GM12891 (cell line): ENCODE results near the gene RPUSD1.

ENCODE experiments used
- PAX5 ChIP-seq: IDR thresholded peaks from 2 replicates; pipeline ENCODE4 v1.6.1; 2011; ENCODE audit warnings: low read length, moderate library complexity, mild to moderate bottlenecking; ENCODE audit not compliant: insufficient read depth, severe bottlenecking
- POLR2A ChIP-seq: IDR thresholded peaks from 2 replicates; pipeline ENCODE4 v1.6.1; 2011; ENCODE audit warnings: low read depth, low read length, control low read depth
- POLR2AphosphoS5 ChIP-seq: IDR thresholded peaks from 2 replicates; pipeline ENCODE4 v1.6.1; 2011; ENCODE audit warnings: low read depth, low read length, control low read depth
- POU2F2 ChIP-seq: IDR thresholded peaks from 2 replicates; pipeline ENCODE4 v1.6.1; 2011; ENCODE audit warnings: low read depth, mild to moderate bottlenecking, control low read depth, low read length, moderate library complexity
- SPI1 ChIP-seq: IDR thresholded peaks from 2 replicates; pipeline ENCODE4 v1.6.1; 2011; ENCODE audit warnings: low read depth, low read length, control low read depth
- TAF1 ChIP-seq: IDR thresholded peaks from 2 replicates; pipeline ENCODE4 v1.6.1; 2011; ENCODE audit warnings: low read depth, low read length, control low read depth

GRCh38 chr16:759110-759910 lies 28.9 kb downstream of the RPUSD1 start:
- TF ChIP-seq POLR2A (no peak), TAF1 (no peak), POLR2AphosphoS5 (no peak), PAX5 (no peak), SPI1 (no peak), POU2F2 (no peak)
